Inferior parietal cortex (tissue), 1 donor: ENCODE data around the gene JKAMP.

Source experiments
- DNase-seq: peaks from one replicate; pipeline ENCODE4 v3.0.0-alpha.2; 2016; ENCODE audit errors: extremely low spot score

The JKAMP gene

DNA sequence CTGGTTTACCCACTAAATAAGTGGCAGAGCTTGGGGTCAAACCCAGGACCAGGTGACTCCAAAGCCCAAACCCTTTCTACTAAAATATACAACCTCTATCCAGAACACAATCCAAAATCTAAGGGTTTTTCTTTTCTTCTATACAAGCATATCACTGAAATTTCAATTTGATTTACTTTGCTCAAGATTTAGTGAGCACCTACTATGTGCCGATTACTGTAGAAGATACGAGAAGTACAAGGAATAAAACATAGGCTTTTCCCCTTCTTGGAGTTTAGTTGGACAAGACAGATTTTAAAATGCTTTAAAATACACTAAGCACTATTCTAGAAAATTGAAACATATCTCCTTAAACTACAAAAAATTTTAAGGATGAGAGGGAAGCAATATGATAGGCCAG is 2.9 kb upstream of the JKAMP start:
- DNase-seq = no peak

DNA sequence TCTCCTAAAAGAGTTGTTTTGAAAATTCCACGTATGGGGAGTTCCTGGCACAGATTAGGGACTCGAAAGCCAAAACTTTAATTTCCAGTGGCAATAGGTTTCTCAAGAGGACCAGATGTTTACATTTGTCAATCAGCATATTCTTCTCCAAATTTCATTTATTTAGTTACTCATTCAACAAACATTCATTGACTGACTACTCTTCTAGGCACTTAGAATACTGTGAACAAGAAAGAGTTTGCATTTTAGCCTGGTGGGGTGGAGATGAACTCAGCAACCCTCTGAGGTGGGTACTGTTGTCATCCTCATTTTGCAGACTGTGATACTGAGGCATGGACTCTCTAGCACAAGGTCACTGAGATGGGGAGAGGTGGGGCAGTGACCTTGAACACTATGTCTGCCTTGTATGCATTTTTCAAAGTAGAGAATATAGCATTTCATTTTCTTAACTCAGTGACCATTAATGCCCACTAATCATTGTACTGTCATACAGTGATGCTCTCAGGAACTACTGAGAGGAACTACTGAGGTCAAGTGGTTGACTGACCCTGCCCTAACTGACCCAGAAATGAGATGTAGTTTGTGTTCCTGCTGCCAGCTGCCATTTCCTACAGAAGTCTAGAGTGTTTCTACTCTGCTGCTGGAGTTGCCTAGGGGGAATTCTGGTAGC is 2.3 kb upstream of the JKAMP start:
- no peak for DNase-seq

DNA sequence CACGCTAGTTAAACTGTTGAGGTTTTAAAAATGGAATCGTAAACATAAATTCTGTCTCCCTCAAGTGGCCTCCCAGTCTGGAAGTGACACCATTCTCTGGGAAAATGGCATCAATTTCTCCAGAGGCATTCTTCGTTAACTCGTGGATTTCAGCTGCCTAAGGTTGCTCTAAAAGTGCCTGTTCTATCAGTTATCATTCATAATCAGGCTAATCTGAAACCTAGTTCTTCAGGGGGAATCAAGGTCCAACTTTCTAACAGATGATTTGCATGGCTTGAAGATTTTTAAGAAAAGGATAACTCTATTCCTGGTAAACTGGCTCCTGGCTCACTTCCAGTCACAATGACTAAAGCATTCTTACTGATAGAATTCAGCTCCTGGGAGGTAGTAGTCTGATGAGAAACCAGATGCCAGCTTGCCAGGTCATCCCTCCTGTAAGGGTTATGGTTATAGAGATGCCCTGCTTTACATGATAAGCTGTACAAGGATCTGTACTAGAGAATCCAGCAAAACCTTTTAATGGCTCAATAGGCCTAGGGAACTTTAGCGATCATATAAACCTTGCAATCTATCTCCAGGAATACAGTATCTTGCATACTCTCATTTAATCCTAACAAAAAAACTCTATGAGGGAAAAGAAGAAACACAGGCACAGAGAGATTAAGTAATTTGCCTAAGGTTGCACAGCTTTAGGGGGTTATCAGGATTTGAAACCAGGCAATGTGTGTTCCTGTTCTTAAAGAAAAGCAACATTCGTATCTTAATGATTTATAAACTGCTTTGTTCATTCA is 1.6 kb upstream of the JKAMP start:
- peak; percentile 62 for DNase-seq

DNA sequence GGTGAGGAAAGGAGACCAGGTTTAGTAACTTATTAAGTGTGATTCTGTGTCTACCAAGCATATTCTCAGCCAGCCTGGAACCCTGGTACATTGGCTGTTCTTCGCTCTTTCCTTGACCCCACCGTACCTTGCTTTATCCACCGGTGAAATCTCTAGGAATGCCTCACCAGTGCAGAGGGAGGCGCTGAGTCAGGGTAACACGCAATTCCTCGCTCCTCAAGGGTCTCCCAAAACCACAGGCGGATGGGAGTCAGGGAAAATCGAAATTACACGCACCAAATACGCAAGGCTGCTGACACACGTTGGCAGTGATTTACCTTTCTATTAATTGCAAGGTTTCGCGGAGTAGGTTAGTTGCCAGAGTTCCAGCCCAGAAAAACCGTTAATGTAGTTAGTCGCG is 954 bp upstream of the JKAMP start:
- DNase-seq = no peak

DNA sequence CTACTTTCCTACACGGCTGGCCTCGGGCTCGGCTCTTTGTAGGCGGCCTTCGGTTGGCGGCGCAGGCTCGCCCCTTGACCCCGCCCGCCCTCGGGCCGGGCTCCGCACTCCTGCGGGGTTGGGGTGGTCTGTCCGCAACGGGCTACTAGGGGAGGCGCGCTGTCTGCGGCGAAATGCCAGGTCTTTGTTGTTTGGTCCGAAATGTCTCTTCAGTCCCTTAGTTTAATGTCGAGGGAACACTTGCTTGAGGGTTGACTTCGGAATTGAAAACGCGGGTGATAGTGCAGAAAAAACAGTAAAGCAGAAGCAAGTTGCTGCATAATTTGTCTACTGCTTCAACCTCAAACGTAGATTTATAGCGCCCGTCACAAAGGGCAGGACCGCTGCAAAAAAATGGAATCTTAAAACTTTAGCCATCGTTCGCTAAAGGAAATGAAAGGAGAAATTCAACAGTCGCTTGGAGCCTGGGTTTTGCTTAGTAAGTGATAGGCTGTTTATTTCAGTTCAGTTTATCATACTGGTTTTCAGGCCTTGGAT is 390 bp downstream of the JKAMP start:
- peak; percentile 59 for DNase-seq

DNA sequence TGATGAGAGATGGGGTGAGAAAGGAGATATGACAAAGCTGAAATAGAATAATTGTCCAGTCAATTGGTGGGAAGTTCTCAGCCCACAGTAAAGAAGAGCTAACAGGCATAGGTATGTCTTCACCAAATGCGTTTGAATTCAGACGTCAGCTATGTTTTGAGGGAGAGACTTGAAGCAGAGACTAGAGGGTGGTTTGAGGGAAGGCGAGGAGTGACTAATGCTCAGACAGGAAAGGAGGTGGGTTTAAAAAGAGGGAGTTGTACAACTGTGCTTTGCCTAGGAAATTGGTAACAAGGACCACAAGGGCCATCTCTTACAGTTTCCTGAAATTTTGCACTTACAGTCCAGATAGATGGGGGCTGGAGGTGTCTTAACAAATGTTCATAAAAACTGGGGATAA is 6.4 kb downstream of the JKAMP start:
- no peak for DNase-seq

DNA sequence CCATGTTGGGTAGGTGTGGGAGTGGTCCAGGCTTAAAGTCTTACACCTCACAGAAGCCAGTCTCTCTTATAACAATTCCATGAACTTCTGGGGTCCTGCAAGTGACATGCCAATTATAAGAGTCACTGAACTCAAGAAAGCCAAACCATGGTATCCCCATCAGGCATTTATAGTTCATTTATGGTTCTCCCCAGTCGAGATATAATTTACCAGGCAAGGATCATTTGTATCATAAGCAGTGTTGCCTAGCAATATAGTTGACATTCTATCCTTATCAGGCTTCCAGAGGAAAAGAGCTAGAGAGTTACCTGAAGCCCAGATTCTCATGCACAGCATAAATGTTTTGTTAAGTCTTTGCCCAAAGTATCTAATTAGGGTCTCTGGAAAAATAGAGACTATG is 8.1 kb downstream of the JKAMP start:
- DNase-seq = no peak

DNA sequence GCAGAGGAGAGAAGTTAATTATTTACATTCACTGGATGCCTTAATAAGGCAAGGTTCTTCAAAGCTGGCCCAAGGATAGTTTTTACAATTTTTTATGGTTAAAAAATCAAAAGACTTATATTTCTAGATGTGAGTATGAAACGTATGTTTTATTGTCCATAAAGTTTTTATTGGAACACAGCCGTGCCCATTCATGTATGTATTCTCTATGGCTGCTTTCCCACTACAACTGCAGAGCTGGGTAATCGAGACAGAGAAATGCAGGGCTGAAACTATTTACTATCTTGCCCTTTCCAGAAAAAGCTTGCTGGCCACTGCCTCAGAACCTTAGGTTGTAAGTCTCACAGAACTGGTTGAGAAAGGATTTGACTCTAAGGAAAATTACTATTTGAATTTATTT is 16.4 kb downstream of the JKAMP start:
- no peak for DNase-seq

DNA sequence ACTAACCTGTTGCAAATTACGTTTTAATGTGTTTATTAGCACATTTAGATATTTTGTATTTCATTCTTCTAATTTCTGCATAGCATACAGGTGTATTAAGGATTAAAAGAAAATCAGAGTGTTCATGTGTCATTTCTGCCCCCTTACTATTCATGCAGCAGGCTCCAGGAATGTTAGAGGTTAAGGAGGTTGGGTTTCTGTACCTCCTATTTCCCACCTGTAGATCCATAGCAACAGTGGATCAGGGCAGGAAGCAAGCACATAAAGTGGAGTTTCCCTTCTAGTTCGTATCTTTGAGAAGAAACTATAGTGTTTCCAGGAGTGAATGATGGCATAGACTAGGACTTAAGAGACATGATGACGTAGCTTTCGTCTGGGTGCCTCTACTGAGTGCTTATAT is 18.9 kb downstream of the JKAMP start:
- no peak for DNase-seq

DNA sequence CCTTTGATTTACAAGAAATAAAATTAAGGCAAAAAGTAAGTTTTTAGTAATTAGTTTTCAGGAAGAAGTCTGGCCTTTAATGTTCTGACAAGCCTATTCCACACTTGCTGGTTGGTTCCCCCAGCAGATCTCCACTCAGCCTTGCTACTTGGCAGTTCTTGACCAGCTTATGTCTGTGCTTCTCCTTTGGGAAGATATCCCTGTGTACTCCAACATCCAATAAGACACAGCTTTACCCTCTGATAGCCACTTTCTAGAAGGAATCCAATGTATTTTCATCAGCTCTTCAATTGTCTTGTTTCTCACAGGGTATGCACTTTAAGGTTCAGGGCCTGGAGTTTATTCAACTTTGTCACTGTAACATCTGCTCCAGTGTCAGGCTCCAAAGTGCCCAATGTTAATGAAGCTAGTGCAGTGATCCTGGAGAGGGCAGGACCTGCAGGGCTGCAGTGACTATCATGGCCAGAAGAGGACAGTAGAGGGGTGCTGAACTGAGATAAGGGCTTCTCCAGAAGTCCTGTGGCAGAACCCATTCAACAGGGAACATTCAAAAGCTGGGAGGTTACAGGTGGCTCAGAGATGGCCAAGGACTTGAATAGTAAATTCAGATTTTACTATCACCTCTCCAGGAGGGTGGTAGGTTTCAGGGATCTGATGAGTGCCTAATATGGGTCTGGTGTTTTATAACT is 22.9 kb downstream of the JKAMP start:
- peak; percentile 53 for DNase-seq

DNA sequence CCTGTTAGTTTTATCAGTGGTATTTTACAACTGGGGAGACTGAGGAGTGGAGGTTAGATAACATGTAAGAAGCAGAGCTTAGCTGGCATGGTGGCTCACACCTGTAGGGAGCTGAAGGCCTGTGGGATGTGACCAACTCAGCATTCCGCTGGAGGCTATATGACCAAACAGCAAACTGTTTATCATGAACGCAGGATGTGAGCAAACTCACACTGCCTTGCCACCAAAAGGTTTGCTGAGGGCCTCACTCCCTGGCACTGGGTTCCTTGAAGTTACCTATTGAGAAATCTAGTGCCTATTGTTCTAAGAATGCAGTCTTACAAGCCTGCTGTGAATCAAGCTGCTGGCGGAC is 23.4 kb downstream of the JKAMP start:
- no peak for DNase-seq

DNA sequence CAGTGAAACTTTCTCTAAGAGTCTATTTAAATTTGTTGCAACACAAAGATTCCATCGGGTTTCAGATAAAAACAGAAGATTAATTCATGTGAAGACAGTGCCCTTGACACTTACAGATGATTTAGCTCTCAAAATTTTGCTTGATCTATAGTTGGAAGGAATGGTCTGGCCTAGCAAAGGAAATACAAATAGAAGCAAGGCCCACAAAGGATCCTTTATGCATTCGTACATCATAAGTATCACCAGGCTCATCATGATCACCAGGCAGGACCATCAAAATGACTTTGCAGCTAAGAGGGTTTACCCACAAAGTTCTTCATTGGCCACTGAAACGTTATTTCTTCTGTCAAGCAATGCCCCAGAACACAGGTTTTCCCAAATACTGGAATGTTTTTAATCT is 24.8 kb downstream of the JKAMP start:
- no peak for DNase-seq

DNA sequence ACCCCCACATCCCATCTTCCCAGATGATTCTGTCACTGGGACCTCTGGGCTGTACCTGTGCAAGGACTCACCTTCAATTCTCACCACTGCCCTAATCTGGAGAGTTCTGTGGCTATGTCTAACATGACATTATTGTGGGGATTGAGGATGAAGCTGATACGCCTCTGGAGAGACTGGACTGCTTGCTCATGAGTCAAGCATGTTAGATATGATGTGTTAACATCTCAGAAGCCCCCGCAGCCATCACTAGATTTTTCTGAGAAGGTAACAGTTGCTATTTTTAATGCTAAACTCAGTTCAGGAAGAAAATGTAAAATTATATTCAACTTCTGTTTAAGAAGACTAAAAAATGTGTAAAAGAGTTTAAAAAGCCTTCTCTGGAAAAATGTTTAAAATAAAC is 25.7 kb downstream of the JKAMP start:
- DNase-seq = no peak

DNA sequence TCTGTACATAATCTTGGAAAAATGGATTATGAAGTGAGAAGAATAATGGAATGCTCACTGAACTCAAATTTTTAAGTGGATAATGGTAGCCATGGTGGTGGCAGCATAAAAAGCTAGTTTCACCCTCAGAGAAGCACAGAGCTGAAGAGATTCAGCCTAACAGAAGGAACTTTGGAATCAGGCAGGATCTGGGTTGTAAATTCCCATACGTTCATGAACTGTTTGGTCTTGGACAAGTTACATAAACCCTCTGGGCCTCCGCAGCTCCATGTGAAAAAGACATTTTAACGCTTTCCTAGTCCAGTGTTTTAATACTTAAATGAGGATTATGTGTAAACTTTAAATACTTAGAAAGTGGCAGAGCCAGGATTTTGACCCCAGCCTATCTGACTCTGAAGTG is 26.6 kb downstream of the JKAMP start:
- no peak for DNase-seq

DNA sequence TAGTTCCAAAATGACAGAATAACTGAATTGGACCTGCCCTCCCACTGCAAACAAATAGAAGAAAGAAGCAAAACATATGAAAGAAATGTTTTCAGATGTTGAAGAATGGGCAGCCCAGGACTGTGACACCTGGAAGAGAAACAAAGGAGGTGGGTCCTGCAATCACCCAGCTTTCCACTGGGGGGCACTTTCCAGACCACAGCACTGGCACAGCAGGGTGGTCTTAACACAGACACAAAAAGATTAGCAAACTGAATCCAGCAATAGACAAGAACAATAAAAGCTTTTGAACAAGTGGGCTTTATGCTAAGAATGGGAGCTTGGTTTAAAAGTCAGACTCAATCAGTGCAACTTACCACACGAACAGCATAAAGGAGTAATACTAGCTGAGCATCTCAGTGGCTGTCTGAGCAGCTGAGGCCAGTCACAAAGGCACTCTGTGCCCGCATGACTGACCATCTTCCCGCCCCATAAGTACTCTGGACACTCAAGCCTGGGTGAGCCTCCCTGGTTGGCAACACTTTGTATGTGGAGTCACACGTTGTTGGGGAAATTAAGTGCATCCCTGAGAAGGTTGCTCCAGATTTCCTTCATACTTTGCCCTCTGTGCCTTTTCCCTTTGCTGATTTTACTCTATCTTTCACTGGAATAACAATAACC is 27.7 kb downstream of the JKAMP start:
- DNase-seq = no peak

DNA sequence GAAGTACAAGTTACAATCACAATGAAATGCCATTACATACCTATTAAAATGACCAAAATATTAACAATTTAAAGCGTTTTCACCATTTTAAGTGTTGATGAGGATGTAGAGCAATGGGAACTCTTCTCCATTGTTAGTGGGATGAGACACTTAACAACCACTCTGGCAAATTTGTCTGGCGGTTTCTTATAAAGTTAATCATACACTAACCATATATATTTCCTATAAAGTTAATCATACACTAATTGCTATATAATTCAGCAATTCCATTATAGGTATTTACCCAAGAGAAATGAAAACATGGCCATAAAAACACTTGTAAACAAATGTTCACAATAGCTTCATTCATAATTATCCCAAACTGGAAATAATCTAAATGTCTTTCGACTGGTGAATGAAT is 35.9 kb downstream of the JKAMP start:
- DNase-seq = no peak

DNA sequence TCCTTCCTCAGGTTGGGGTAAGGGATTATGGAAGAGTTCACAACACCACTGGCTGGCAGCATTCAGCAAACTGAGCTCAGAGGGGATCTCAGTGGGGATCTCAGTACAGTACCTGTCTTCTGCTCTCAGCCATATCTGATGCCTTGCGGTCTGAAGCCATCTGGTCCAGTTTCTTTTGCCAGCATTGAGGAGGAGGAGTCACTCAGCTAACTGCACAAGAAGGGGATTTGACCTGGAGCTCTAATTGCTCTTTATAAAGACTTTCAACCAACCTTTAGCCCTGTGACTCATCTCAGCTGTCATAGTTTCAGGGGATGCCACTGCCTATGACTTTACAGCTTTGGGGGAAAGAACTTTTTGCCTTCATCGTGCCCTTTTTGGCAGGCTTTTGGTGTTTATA is 44.9 kb downstream of the JKAMP start:
- no peak for DNase-seq

DNA sequence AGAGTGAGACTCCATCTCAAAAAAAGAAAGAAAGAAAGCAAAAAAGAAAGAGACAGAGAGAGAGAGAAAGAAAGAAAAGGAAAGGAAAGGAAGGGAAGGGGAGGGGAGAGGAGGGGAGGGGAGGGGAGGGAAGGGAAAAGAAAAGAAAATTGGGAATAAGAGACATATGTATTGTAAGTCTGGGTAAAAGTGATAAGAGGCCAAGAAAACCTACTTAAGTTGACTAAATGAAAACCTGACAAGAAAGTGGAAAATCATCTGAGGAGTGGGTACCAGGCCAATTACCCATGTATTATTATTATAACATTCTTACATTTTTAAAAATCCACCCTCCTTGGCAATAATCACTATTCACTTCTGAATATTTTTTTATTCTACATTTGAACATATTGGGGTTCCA is 46.0 kb downstream of the JKAMP start:
- DNase-seq = no peak

DNA sequence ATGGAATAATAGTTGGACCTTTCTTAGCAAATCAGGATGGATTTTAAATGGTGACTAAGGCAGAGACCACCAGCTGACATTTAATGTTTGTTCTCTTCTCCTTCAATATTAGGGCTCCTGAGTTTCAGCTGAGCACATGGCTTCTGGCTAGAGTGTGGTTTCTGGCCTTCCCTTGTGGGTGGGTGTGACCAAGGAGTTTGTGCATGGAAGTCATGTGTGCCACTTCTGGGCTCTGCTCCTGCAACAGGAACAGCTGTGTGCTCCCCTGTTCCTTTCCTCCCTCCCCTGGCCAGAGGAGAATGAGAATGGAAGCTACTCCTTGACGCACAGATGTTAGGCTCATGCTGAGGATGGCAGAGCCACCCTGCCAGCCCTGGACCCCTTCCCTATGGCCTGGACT is 48.1 kb downstream of the JKAMP start:
- DNase-seq = no peak

DNA sequence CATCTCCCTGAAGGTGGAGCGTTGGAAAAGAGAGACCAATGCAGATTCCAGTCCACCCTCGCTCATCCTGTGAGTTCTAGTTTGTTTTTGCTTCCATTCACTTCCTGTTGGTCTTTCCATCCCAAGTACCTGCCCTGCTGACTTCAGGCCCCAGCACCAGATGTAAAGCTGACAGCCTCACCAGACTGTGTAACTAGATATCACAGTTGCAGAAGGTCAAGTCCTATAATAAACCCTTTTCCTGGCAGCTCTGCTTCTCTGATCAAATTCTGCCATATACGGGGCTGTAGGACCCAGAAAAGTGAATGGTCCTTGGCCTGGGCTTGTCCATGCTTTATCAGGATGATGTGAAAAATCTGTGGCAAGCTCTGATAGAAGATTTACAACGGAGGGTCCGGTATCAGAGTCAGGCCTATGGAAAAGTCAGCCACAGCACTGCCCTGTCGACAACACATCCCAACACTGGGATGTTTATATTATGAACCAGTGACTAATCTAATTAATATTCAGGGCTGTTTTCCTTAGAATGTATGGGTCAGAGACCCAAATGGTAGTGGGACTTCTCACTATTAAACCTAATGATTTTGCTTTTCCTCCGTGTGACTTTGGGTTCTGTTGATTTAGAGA is 50.2 kb downstream of the JKAMP start:
- no peak for DNase-seq

DNA sequence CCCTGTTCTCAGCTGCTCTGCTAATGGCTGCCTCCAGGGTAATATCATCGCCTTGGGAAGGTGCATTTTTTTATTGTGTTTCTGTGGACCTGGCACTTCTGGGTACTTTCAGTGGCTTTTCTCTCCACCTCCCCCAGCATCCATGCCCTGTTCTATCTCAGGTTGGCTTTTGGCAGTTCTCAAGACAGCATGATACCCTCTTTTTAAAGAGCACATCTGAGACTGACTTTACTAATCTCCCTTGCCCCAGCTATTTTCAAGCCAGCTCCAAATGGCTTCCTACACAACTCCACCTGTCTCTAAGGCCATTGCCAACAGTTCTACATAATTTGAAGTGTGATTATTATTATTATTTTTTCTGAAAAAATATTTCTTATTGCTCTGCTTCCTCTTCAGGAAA is 53.2 kb downstream of the JKAMP start:
- no peak for DNase-seq

DNA sequence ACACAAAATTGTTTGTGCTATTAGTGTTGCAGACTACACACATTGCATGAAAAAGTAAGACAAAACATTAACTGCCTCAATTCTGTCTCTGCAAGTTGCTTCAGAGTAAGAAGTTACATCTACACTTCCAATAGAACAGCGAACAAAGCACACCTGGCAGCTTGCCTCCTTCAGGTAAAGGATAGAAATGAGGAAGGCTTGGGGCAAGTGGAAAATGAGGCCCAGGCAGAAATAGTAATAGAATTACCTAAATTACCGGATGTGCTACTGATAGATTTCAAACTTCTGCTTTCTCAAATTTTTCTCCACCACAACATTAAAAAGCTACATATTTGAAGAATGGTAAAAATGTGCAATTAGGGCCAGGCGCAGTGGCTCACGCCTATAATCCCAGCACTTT is 54.6 kb downstream of the JKAMP start:
- DNase-seq = no peak
